ENCODE results near the gene FREM1. TPM values are rescaled to one million over a fixed set of nuclear protein-coding genes. Genes with fewer than 3 reads are reported as not detected.
A peak's percentile ranks its signal among the peaks of the same experiment; 100 is the strongest.

FREM1 gene
- total and polyA plus RNA-seq, 4 donors, result 6.9 to 18.9 (median 14.6) TPM

- H3K27me3 ChIP-seq (ENCODE audit: control insufficient read depth in 1 of 2, insufficient read depth in 2 of 2, low read length in 1 of 2), result no peaks in the 10 kb centered on the region
- intact Hi-C loops (cut with DNase I), result no loop called here
- no peaks in the 10 kb centered on the region for H3K4me1 ChIP-seq (ENCODE audit: control insufficient read depth in 1 of 2, insufficient read depth in 2 of 2, low read length in 2 of 2)
- H3K36me3 ChIP-seq (ENCODE audit: control insufficient read depth in 1 of 2, insufficient read depth in 2 of 2, low read length in 1 of 2), result peaks cover 0 to 4% of the 10 kb centered on the region in 2 donors
- no peaks in the 10 kb centered on the region for H3K9me3 ChIP-seq (ENCODE audit: control insufficient read depth, low read length)
- WGBS, 2 donors, result 85 to 92% methylated on average over 4 of the region's 4 CpGs
- ATAC-seq (ENCODE audit: low FRiP score) (no peak), DNase-seq (no peak)
- no peak overlapping the region for H3K4me3 ChIP-seq (ENCODE audit: low read length in 2 of 2)
- no peak overlapping the region for H3K27ac ChIP-seq (ENCODE audit: low read depth in 1 of 2, low read length in 2 of 2)
Measured at GRCh38 chr9:14780693-14781092, 129.5 kb downstream of the FREM1 start.

GRCh38 chr9:14780251-14780650 lies 130.0 kb downstream of the FREM1 start:
- 58 to 64% methylated on average over 5 of the region's 5 CpGs for WGBS, 2 donors
- no peak overlapping the region for H3K4me3 ChIP-seq (ENCODE audit: low read length in 2 of 2)
- no peak overlapping the region for H3K27ac ChIP-seq (ENCODE audit: low read depth in 1 of 2, low read length in 2 of 2)
- no peaks in the 10 kb centered on the region for H3K27me3 ChIP-seq (ENCODE audit: control insufficient read depth in 1 of 2, insufficient read depth in 2 of 2, low read length in 1 of 2)
- no peaks in the 10 kb centered on the region for H3K4me1 ChIP-seq (ENCODE audit: control insufficient read depth in 1 of 2, insufficient read depth in 2 of 2, low read length in 2 of 2)
- ATAC-seq (ENCODE audit: low FRiP score), result no peak
- intact Hi-C loops (cut with DNase I), result no loop called here
- peaks cover 0 to 4% of the 10 kb centered on the region in 2 donors for H3K36me3 ChIP-seq (ENCODE audit: control insufficient read depth in 1 of 2, insufficient read depth in 2 of 2, low read length in 1 of 2)
- DNase-seq, result no peak
- no peaks in the 10 kb centered on the region for H3K9me3 ChIP-seq (ENCODE audit: control insufficient read depth, low read length)

- Histone ChIP-seq H3K4me1 (ENCODE audit: control insufficient read depth in 1 of 2, insufficient read depth in 2 of 2, low read length in 2 of 2) (no peaks in the 10 kb centered on the region), H3K27ac (ENCODE audit: low read depth in 1 of 2, low read length in 2 of 2) (no peak overlapping the region), H3K27me3 (ENCODE audit: control insufficient read depth in 1 of 2, insufficient read depth in 2 of 2, low read length in 1 of 2) (no peaks in the 10 kb centered on the region), H3K9me3 (ENCODE audit: control insufficient read depth, low read length) (no peaks in the 10 kb centered on the region), H3K36me3 (ENCODE audit: control insufficient read depth in 1 of 2, insufficient read depth in 2 of 2, low read length in 1 of 2) (peaks cover 0 to 1% of the 10 kb centered on the region in 2 donors), H3K4me3 (ENCODE audit: low read length in 2 of 2) (no peak overlapping the region)
- DNase-seq (no peak), ATAC-seq (ENCODE audit: low FRiP score) (no peak)
- 67 to 79% methylated on average over 11 of the region's 11 CpGs for WGBS, 2 donors
- intact Hi-C loops (cut with DNase I), result no loop called here
Measured at GRCh38 chr9:14779566-14780022, 130.6 kb downstream of the FREM1 start.

- ATAC-seq (ENCODE audit: low FRiP score) (no peak), DNase-seq (no peak)
- peaks cover 0 to 1% of the 10 kb centered on the region in 2 donors for H3K36me3 ChIP-seq (ENCODE audit: control insufficient read depth in 1 of 2, insufficient read depth in 2 of 2, low read length in 1 of 2)
- WGBS, 2 donors, result 88 to 92% methylated on average over 6 of the region's 6 CpGs
- no peak overlapping the region for H3K27ac ChIP-seq (ENCODE audit: low read depth in 1 of 2, low read length in 2 of 2)
- H3K4me1 ChIP-seq (ENCODE audit: control insufficient read depth in 1 of 2, insufficient read depth in 2 of 2, low read length in 2 of 2), result no peaks in the 10 kb centered on the region
- intact Hi-C loops (cut with DNase I), result no loop called here
- no peak overlapping the region for H3K4me3 ChIP-seq (ENCODE audit: low read length in 2 of 2)
- no peaks in the 10 kb centered on the region for H3K9me3 ChIP-seq (ENCODE audit: control insufficient read depth, low read length)
- H3K27me3 ChIP-seq (ENCODE audit: control insufficient read depth in 1 of 2, insufficient read depth in 2 of 2, low read length in 1 of 2), result no peaks in the 10 kb centered on the region
Measured at GRCh38 chr9:14778565-14778964, 131.7 kb downstream of the FREM1 start.

- no peaks in the 10 kb centered on the region for H3K4me1 ChIP-seq (ENCODE audit: control insufficient read depth in 1 of 2, insufficient read depth in 2 of 2, low read length in 2 of 2)
- intact Hi-C loops (cut with DNase I), result no loop called here
Measured at GRCh38 chr9:14775917-14776316, 134.3 kb downstream of the FREM1 start.

GRCh38 chr9:14770592-14770991 lies 139.6 kb downstream of the FREM1 start:
- intact Hi-C loops (cut with DNase I), result loop anchor here in 1 of 2 donors (5.0 kb wide), 1 partner anchor 158 kb away; no protein-coding TSS in a partner anchor
- ATAC-seq (ENCODE audit: low FRiP score), result no peak
- Histone ChIP-seq H3K4me1 (ENCODE audit: control insufficient read depth in 1 of 2, insufficient read depth in 2 of 2, low read length in 2 of 2) (no peaks in the 10 kb centered on the region), H3K27ac (ENCODE audit: low read depth in 1 of 2, low read length in 2 of 2) (no peak overlapping the region), H3K27me3 (ENCODE audit: control insufficient read depth in 1 of 2, insufficient read depth in 2 of 2, low read length in 1 of 2) (no peaks in the 10 kb centered on the region), H3K36me3 (ENCODE audit: control insufficient read depth in 1 of 2, insufficient read depth in 2 of 2, low read length in 1 of 2) (peaks cover 0 to 2% of the 10 kb centered on the region in 2 donors), H3K9me3 (ENCODE audit: control insufficient read depth, low read length) (no peaks in the 10 kb centered on the region), H3K4me3 (ENCODE audit: low read length in 2 of 2) (no peak overlapping the region)
- DNase-seq, result no peak
- 81 to 82% methylated on average over 7 of the region's 7 CpGs for WGBS, 2 donors

More at GRCh38 chr9:14775917-14776316, 134.3 kb downstream of the FREM1 start:
- Histone ChIP-seq H3K9me3 (ENCODE audit: control insufficient read depth, low read length) (no peaks in the 10 kb centered on the region), H3K27ac (ENCODE audit: low read depth in 1 of 2, low read length in 2 of 2) (no peak overlapping the region), H3K36me3 (ENCODE audit: control insufficient read depth in 1 of 2, insufficient read depth in 2 of 2, low read length in 1 of 2) (no peaks in the 10 kb centered on the region), H3K4me3 (ENCODE audit: low read length in 2 of 2) (no peak overlapping the region), H3K27me3 (ENCODE audit: control insufficient read depth in 1 of 2, insufficient read depth in 2 of 2, low read length in 1 of 2) (no peaks in the 10 kb centered on the region)
- 89 to 97% methylated on average over 7 of the region's 7 CpGs for WGBS, 2 donors
- DNase-seq (no peak), ATAC-seq (ENCODE audit: low FRiP score) (no peak)

GRCh38 chr9:14769230-14769571 lies 141.0 kb downstream of the FREM1 start:
- Histone ChIP-seq H3K4me1 (ENCODE audit: control insufficient read depth in 1 of 2, insufficient read depth in 2 of 2, low read length in 2 of 2) (no peaks in the 10 kb centered on the region), H3K36me3 (ENCODE audit: control insufficient read depth in 1 of 2, insufficient read depth in 2 of 2, low read length in 1 of 2) (peaks cover 0 to 2% of the 10 kb centered on the region in 2 donors), H3K27me3 (ENCODE audit: control insufficient read depth in 1 of 2, insufficient read depth in 2 of 2, low read length in 1 of 2) (no peaks in the 10 kb centered on the region), H3K27ac (ENCODE audit: low read depth in 1 of 2, low read length in 2 of 2) (no peak overlapping the region), H3K4me3 (ENCODE audit: low read length in 2 of 2) (no peak overlapping the region), H3K9me3 (ENCODE audit: control insufficient read depth, low read length) (no peaks in the 10 kb centered on the region)
- intact Hi-C loops (cut with DNase I), result loop anchor here in 1 of 2 donors (10.0 kb wide), 1 partner anchor 154 kb away; no protein-coding TSS in a partner anchor
- DNase-seq (no peak), ATAC-seq (ENCODE audit: low FRiP score) (no peak)
- WGBS, 2 donors, result 37 to 42% methylated on average over 3 of the region's 3 CpGs

GRCh38 chr9:14768405-14769229 lies 141.6 kb downstream of the FREM1 start:
- H3K4me3 ChIP-seq (ENCODE audit: low read length in 2 of 2), result no peak overlapping the region

GRCh38 chr9:14766299-14766698 lies 143.9 kb downstream of the FREM1 start:
- no peak for DNase-seq
- no peak overlapping the region for H3K4me3 ChIP-seq (ENCODE audit: low read length in 2 of 2)
- H3K27me3 ChIP-seq (ENCODE audit: control insufficient read depth in 1 of 2, insufficient read depth in 2 of 2, low read length in 1 of 2), result no peaks in the 10 kb centered on the region
- peaks cover 0 to 2% of the 10 kb centered on the region in 2 donors for H3K36me3 ChIP-seq (ENCODE audit: control insufficient read depth in 1 of 2, insufficient read depth in 2 of 2, low read length in 1 of 2)
- intact Hi-C loops (cut with DNase I), result loop anchor here in 1 of 2 donors (10.0 kb wide), 1 partner anchor 151 kb away; no protein-coding TSS in a partner anchor
- no peaks in the 10 kb centered on the region for H3K4me1 ChIP-seq (ENCODE audit: control insufficient read depth in 1 of 2, insufficient read depth in 2 of 2, low read length in 2 of 2)
- 87 to 91% methylated on average over 6 of the region's 6 CpGs for WGBS, 2 donors
- H3K27ac ChIP-seq (ENCODE audit: low read depth in 1 of 2, low read length in 2 of 2), result no peak overlapping the region
- no peaks in the 10 kb centered on the region for H3K9me3 ChIP-seq (ENCODE audit: control insufficient read depth, low read length)
- ATAC-seq (ENCODE audit: low FRiP score), result no peak

More at GRCh38 chr9:14768405-14769229, 141.6 kb downstream of the FREM1 start:
- Histone ChIP-seq H3K27ac (ENCODE audit: low read depth in 1 of 2, low read length in 2 of 2) (no peak overlapping the region), H3K36me3 (ENCODE audit: control insufficient read depth in 1 of 2, insufficient read depth in 2 of 2, low read length in 1 of 2) (peaks cover 0 to 2% of the 10 kb centered on the region in 2 donors), H3K4me1 (ENCODE audit: control insufficient read depth in 1 of 2, insufficient read depth in 2 of 2, low read length in 2 of 2) (no peaks in the 10 kb centered on the region), H3K27me3 (ENCODE audit: control insufficient read depth in 1 of 2, insufficient read depth in 2 of 2, low read length in 1 of 2) (no peaks in the 10 kb centered on the region), H3K9me3 (ENCODE audit: control insufficient read depth, low read length) (no peaks in the 10 kb centered on the region)
- DNase-seq (no peak), ATAC-seq (ENCODE audit: low FRiP score) (peak; percentile 60)
- 28 to 30% methylated on average over 8 of the region's 8 CpGs for WGBS, 2 donors
- intact Hi-C loops (cut with DNase I), result loop anchor here in 1 of 2 donors (10.0 kb wide), 1 partner anchor 154 kb away; no protein-coding TSS in a partner anchor
